Urinary bladder (tissue), 4 donors: ENCODE data around the gene CPSF7. TPM values are rescaled to one million over a fixed set of nuclear protein-coding genes. Genes with fewer than 3 reads are reported as not detected.
"Not testable (repeated sequence)": the region's sequence is repeated elsewhere in the genome, so short reads cannot be mapped to it uniquely, and the experiment has no call there.

Experiments
- DNase-seq: peaks from one replicate; pipeline ENCODE4 v3.0.0-alpha.2; 2015; ENCODE audit errors: extremely low spot score
- H3K27ac ChIP-seq: one replicate; pipeline ENCODE4 v1.5.1; 2013; ENCODE audit warnings: low read depth, mild to moderate bottlenecking, moderate library complexity
- H3K36me3 ChIP-seq: one replicate; pipeline ENCODE4 v1.6.1; 2013; ENCODE audit warnings: mild to moderate bottlenecking, moderate library complexity; ENCODE audit not compliant: insufficient read depth
- H3K4me1 ChIP-seq: one replicate; pipeline ENCODE4 v1.6.1; 2013; ENCODE audit warnings: mild to moderate bottlenecking, moderate library complexity; ENCODE audit not compliant: insufficient read depth
- H3K4me3 ChIP-seq: one replicate; pipeline ENCODE4 v1.5.1; 2013; ENCODE audit warnings: low read depth, low read length
- WGBS: extraction: QIAGEN DNeasy Blood & Tissue Kit; methylation state at CpG from one replicate; pipeline ENCODE4 v1.1.7; 2013; 5-methylcytosine and 5-hydroxymethylcytosine counted together
- polyA plus RNA-seq: library from polyadenylated mRNA; stranded (reverse); fragments of 200-250 nt; gene quantifications from one replicate; pipeline ENCODE4 v1.2.3, GENCODE V29; 2013
- total RNA-seq: library from RNA; depleted of rRNA; stranded (reverse); fragments of >200 nt; gene quantifications from one replicate; pipeline ENCODE4 v1.2.3, GENCODE V29; 2014
- donor health status: healthy with polysubstance abuse.
- donor health status: healthy.

CPSF7 gene, protein sequence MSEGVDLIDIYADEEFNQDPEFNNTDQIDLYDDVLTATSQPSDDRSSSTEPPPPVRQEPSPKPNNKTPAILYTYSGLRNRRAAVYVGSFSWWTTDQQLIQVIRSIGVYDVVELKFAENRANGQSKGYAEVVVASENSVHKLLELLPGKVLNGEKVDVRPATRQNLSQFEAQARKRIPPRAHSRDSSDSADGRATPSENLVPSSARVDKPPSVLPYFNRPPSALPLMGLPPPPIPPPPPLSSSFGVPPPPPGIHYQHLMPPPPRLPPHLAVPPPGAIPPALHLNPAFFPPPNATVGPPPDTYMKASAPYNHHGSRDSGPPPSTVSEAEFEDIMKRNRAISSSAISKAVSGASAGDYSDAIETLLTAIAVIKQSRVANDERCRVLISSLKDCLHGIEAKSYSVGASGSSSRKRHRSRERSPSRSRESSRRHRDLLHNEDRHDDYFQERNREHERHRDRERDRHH
- total RNA-seq (32.9 TPM), polyA plus RNA-seq (61.1 TPM)

DNA sequence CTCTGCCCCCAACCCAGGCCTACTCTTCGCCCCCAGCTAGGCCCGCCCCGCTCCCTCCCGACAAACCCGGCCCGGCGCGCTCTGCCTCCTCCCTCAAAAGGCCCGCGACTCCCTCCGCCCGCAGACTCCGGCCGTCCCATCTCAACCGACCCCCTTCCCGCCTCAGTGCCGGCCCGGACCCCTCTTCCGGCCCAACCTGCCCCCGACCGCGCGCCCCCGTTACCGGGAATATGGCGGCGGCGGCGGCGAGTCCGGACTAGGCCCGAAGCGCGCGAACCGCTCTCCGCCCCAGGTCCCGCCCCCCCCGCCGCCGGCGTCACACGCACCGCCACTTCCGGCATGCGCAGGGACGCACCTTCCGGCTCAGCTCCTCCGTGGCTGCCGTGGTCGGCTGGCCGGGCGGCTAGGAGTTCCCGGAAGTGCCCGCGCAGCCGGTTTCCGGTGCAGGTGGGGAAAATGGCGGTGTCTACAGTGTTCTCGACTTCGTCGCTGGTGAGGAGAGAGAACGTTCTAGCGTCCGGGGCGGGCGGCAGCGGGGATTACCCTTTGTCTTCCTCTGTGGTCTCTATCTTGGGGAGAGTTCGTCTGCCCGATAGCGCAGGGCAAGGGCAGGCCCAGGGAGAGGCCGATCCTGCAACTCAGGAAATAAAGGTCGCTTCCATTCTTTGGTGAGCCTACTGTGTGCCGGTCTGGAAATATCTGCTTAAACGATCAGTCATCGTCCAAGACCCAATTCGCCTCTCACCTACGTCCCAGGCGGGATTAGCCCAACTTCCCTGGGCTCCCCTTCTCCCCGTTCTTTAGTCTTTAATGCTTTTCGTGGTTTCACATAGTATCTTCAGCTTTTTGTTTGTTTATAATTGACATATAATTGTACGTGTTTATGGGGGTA is at the start of gene CPSF7, which contains the start of gene SDHAF2:
Gene CPSF7, minus strand, starts transcription at position 285 of the 892 bp plus-strand sequence. CDS start 740 bp downstream, outside the sequence.
Gene SDHAF2, plus strand, starts transcription at position 434 of the 892 bp plus-strand sequence. Its CDS starts 23 bp downstream, at position 457.
- no peaks in the 10 kb centered on the region for H3K4me1 ChIP-seq
- under 1% methylated on average over 82 of the region's 82 CpGs for WGBS
- H3K36me3 ChIP-seq: peaks cover 5% of the 10 kb centered on the region
- H3K4me3 ChIP-seq: peak within 1 kb of the TSS; percentile 85
- peak within 1 kb of the TSS; percentile 98 for H3K27ac ChIP-seq
- peak; percentile 79 for DNase-seq

GRCh38 chr11:61477727-61478148 is 48.0 kb upstream of the CPSF7 start:
- 3% methylated on average over 18 of the region's 18 CpGs for WGBS
- Histone ChIP-seq H3K27ac (no peak overlapping the region), H3K4me1 (no peaks in the 10 kb centered on the region), H3K36me3 (no peaks in the 10 kb centered on the region), H3K4me3 (no peak overlapping the region)
- no peak for DNase-seq

- Histone ChIP-seq H3K4me3 (no peak overlapping the region), H3K4me1 (no peaks in the 10 kb centered on the region), H3K27ac (no peak overlapping the region), H3K36me3 (no peaks in the 10 kb centered on the region)
- no peak for DNase-seq
- 46% methylated on average over 8 of the region's 8 CpGs for WGBS
These were observed 47.4 kb upstream of the CPSF7 start for GRCh38 chr11:61477126-61477525.

DNA sequence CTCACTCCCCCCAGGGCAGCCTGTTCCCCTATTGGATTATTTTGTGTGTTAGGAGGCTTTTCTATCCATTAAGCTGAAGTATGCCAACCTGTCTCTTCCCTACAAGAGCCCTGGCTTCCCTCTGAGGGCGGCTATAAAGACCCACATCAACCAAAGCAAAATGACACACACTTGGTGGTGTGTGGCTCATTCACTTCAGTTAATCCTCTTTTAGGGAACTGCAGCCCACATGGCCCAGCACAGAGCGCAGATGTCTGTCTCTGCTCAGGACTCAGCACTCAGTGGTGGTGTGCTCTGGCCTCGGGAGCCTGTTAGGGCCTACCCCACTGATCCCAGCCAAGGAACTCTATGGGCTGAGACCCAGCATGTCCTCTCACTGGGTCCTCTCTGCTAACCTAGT is 46.6 kb upstream of the CPSF7 start:
- no peak overlapping the region for H3K27ac ChIP-seq
- no peaks in the 10 kb centered on the region for H3K36me3 ChIP-seq
- 92% methylated on average over 3 of the region's 3 CpGs for WGBS
- no peaks in the 10 kb centered on the region for H3K4me1 ChIP-seq
- no peak for DNase-seq
- no peak overlapping the region for H3K4me3 ChIP-seq

GRCh38 chr11:61475433-61475832 is 45.7 kb upstream of the CPSF7 start:
- H3K27ac ChIP-seq: no peak overlapping the region
- 97% methylated on average over 1 of the region's 1 CpG for WGBS
- H3K4me1 ChIP-seq: no peaks in the 10 kb centered on the region
- no peak overlapping the region for H3K4me3 ChIP-seq
- no peak for DNase-seq
- H3K36me3 ChIP-seq: no peaks in the 10 kb centered on the region

DNA sequence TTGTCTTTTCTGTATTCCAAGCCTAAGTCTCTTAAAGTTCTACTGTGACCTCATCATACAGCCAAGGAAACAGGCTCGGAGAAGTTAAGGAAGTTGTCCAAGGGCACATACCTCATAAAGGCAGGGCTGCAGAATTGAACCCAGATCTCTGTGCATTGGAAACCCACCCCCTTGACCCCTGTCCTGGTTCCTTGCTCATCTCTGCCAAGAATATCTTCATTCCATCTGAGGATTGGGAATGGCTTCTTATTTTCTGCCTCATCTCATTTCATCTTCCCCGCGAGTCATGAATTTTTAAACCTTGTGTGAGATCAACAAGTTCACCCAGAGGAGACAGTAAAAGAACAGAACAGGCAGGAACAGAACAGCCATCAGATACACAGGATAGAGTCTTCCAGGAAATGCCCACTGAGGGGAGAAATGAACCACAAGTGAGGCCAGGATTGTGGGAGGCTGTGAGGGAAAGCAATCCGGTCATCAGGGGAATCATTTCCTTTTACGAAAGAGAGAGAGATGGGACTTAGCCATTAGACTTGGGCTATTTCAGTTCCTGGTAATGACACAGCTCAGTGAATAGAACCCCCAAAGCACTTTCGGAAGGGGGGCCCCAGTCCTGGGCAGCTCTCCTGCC is 44.4 kb upstream of the CPSF7 start:
- WGBS: 83% methylated on average over 6 of the region's 6 CpGs
- Histone ChIP-seq H3K27ac (no peak overlapping the region), H3K4me3 (no peak overlapping the region), H3K4me1 (no peaks in the 10 kb centered on the region), H3K36me3 (no peaks in the 10 kb centered on the region)
- no peak for DNase-seq

GRCh38 chr11:61473370-61474012 is 43.7 kb upstream of the CPSF7 start:
- Histone ChIP-seq H3K27ac (no peak overlapping the region), H3K36me3 (no peaks in the 10 kb centered on the region), H3K4me1 (no peaks in the 10 kb centered on the region), H3K4me3 (no peak overlapping the region)
- WGBS: 76% methylated on average over 3 of the region's 3 CpGs
- DNase-seq: no peak

DNA sequence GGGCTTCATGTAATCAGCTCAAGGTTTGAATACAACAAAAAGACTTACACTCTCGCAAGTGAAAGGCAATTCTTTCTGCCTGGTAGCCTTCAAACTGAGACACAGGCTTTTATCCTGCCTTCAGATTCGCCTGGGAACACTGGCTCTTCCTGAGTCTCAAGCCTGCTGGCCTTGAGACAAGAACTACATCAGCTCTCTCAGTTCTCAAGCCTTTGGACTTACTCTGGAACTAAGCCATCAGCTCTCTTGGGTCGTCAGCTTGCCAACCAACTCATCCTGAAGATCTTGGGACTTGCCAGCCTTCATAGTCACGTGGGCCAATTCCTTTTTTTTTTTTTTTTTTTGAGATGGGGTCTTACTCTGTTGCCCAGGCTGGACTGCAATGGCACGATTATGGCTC is 43.1 kb upstream of the CPSF7 start:
- Histone ChIP-seq H3K36me3 (no peaks in the 10 kb centered on the region), H3K4me3 (no peak overlapping the region), H3K27ac (no peak overlapping the region), H3K4me1 (no peaks in the 10 kb centered on the region)
- WGBS: 61% methylated on average over 5 of the region's 5 CpGs
- no peak for DNase-seq

DNA sequence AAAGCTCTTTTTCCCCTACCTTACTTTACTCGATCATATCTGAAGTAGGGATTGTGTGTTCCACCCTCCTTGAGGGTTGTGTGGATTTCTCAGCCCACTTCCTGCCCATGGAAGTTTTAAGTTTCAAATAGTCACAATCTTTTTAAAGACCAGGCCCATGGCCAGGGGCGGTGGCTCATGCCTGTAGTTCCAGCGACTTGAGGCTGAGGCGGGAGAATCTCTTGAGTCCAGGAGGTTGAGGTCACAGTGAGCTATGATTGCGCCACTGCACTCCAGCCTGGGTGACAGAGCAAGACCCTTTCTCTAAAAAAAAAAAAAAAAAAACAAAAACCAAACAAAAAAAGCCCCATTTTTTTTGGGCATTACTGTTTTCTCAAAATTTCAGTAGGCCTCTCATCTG is 42.5 kb upstream of the CPSF7 start:
- DNase-seq: no peak
- 58% methylated on average over 5 of the region's 5 CpGs for WGBS
- no peak overlapping the region for H3K27ac ChIP-seq
- H3K36me3 ChIP-seq: no peaks in the 10 kb centered on the region
- no peaks in the 10 kb centered on the region for H3K4me1 ChIP-seq
- H3K4me3 ChIP-seq: no peak overlapping the region

- no peaks in the 10 kb centered on the region for H3K4me1 ChIP-seq
- no peak overlapping the region for H3K27ac ChIP-seq
- no peak overlapping the region for H3K4me3 ChIP-seq
- WGBS: 63% methylated on average over 7 of the region's 7 CpGs
- no peak for DNase-seq
- no peaks in the 10 kb centered on the region for H3K36me3 ChIP-seq
These were observed 38.2 kb upstream of the CPSF7 start for GRCh38 chr11:61468002-61468401.

- not testable (repeated sequence) for H3K4me1 ChIP-seq, H3K27ac ChIP-seq, H3K36me3 ChIP-seq, H3K4me3 ChIP-seq, DNase-seq
- 85% methylated on average over 6 of the region's 6 CpGs for WGBS
These were observed 37.8 kb upstream of the CPSF7 start for GRCh38 chr11:61467602-61468001.

- no peak overlapping the region for H3K27ac ChIP-seq
- 86% methylated on average over 5 of the region's 5 CpGs for WGBS
- no peaks in the 10 kb centered on the region for H3K36me3 ChIP-seq
These were observed 31.2 kb upstream of the CPSF7 start for GRCh38 chr11:61460986-61461385.

GRCh38 chr11:61460474-61460881 is 30.7 kb upstream of the CPSF7 start:
- H3K4me1 ChIP-seq: no peaks in the 10 kb centered on the region
- no peak for DNase-seq
- H3K27ac ChIP-seq: no peak overlapping the region

More at GRCh38 chr11:61460986-61461385, 31.2 kb upstream of the CPSF7 start:
- no peaks in the 10 kb centered on the region for H3K4me1 ChIP-seq
- no peak overlapping the region for H3K4me3 ChIP-seq
- DNase-seq: no peak

More at GRCh38 chr11:61460474-61460881, 30.7 kb upstream of the CPSF7 start:
- WGBS: 64% methylated on average over 3 of the region's 3 CpGs
- Histone ChIP-seq H3K4me3 (no peak overlapping the region), H3K36me3 (no peaks in the 10 kb centered on the region)
